Prostate gland (tissue), 2 donors: ENCODE data around the gene DHX9. TPM values are rescaled to one million over a fixed set of nuclear protein-coding genes. Genes with fewer than 3 reads are reported as not detected.

ENCODE experiments used
- DNase-seq: peaks from one replicate; pipeline ENCODE4 v3.0.0-alpha.2; 2019; ENCODE audit warnings: low spot score
- H3K27ac ChIP-seq, 2 donors: fragments of 200-600 bp; sonication (generic); 2 replicates each; pipeline ENCODE4 v1.5.1; 2017 to 2019
- H3K27me3 ChIP-seq: fragments of 200-600 bp; sonication (generic); replicated peaks from 2 replicates; pipeline ENCODE4 v1.5.1; 2019; ENCODE audit not compliant: insufficient read depth
- H3K36me3 ChIP-seq, 2 donors: fragments of 200-600 bp; sonication (generic); 1 replicate in 1 of 2; 2 replicates in 1 of 2; pipeline versions ENCODE4 v1.5.1 to v1.8.1; 2017 to 2019
- H3K4me1 ChIP-seq: fragments of 200-600 bp; sonication (generic); replicated peaks from 2 replicates; pipeline ENCODE4 v1.5.1; 2019
- H3K4me3 ChIP-seq, 2 donors: fragments of 200-600 bp; sonication (generic); 2 replicates each; pipeline ENCODE4 v1.5.1; 2017 to 2019
- H3K9me3 ChIP-seq: fragments of 200-600 bp; sonication (generic); 2 replicates; pipeline ENCODE4 v1.5.1; 2017
- CTCF ChIP-seq, 4 experiments: fragments of 200-600 bp in 2 of 4; fragments of 450-650 bp in 2 of 4; sonication (generic) in 2 of 4; IDR thresholded peaks; 1 replicate in 3 of 4; 2 replicates in 1 of 4; pipeline ENCODE4 v1.5.1; 2016 to 2019; ENCODE audit warnings: antibody characterized with exemption in 4 of 4, mild to moderate bottlenecking in 2 of 4, moderate library complexity in 2 of 4
- POLR2A ChIP-seq: fragments of 450-650 bp; IDR thresholded peaks from one replicate; pipeline ENCODE4 v1.6.1; 2016; ENCODE audit warnings: antibody characterized with exemption, mild to moderate bottlenecking
- POLR2AphosphoS5 ChIP-seq: sonication (generic); formaldehyde crosslinking; IDR thresholded peaks from one replicate; pipeline ENCODE4 v1.6.1; 2017; ENCODE audit warnings: antibody characterized with exemption
- WGBS: methylation state at CpG from one replicate; pipeline ENCODE4 v1.1.5; 2018; 5-methylcytosine and 5-hydroxymethylcytosine counted together
- intact Hi-C: fragments of 100-400 bp; cut with DNase I; formaldehyde crosslinking; loops from one replicate; pipeline ENCODE4 v1.14.2; 2022
- total RNA-seq, 2 donors: library from RNA; depleted of rRNA; stranded (reverse); fragments of >200 nt; gene quantifications; one replicate each; pipeline ENCODE4 v1.1.0, GENCODE V29; 2016

Gene DHX9
- total RNA-seq, 2 donors from 2014 or later = 97.4 to 103 TPM

- Histone ChIP-seq H3K9me3 (no peaks in the 10 kb centered on the region), H3K27me3 (no peaks in the 10 kb centered on the region), H3K4me3 (no peak overlapping the region), H3K4me1 (no peaks in the 10 kb centered on the region), H3K36me3 (peaks cover 15 to 38% of the 10 kb centered on the region in 2 donors), H3K27ac (no peak overlapping the region)
- no peak for TF ChIP-seq POLR2AphosphoS5
- TF ChIP-seq POLR2A = no peak
- TF ChIP-seq CTCF (IDR thresholded peaks at IDR 0.05) = no peak
- DNase-seq = no peak
- intact Hi-C loops = no loop called here
Measured at GRCh38 chr1:182884872-182885271, 45.7 kb downstream of the DHX9 start.

GRCh38 chr1:182885591-182885990 lies 46.4 kb downstream of the DHX9 start:
- H3K4me3 ChIP-seq = no peak overlapping the region
- peaks cover 12 to 35% of the 10 kb centered on the region in 2 donors for H3K36me3 ChIP-seq
- H3K4me1 ChIP-seq = no peaks in the 10 kb centered on the region
- TF ChIP-seq CTCF (IDR thresholded peaks at IDR 0.05) (no peak), POLR2A (no peak)
- H3K9me3 ChIP-seq = no peaks in the 10 kb centered on the region
- no peak overlapping the region for H3K27ac ChIP-seq
- 94% methylated on average over 3 of the region's 3 CpGs for WGBS
- no peaks in the 10 kb centered on the region for H3K27me3 ChIP-seq
- intact Hi-C loops = no loop called here
- DNase-seq = no peak

- TF ChIP-seq POLR2AphosphoS5 (no peak), CTCF (IDR thresholded peaks at IDR 0.05) (no peak), POLR2A (no peak)
- Histone ChIP-seq H3K4me3 (no peak overlapping the region), H3K36me3 (peaks cover 11 to 26% of the 10 kb centered on the region in 2 donors), H3K9me3 (no peaks in the 10 kb centered on the region), H3K27me3 (no peaks in the 10 kb centered on the region), H3K4me1 (no peaks in the 10 kb centered on the region), H3K27ac (no peak overlapping the region)
- WGBS = 98% methylated on average over 11 of the region's 11 CpGs
- intact Hi-C loops = no loop called here
- no peak for DNase-seq
Measured at GRCh38 chr1:182886985-182887384, 47.8 kb downstream of the DHX9 start.

GRCh38 chr1:182888736-182889531 lies 49.8 kb downstream of the DHX9 start:
- Histone ChIP-seq H3K27me3 (no peaks in the 10 kb centered on the region), H3K9me3 (no peaks in the 10 kb centered on the region), H3K4me3 (no peak overlapping the region), H3K36me3 (peaks cover 4 to 14% of the 10 kb centered on the region in 2 donors), H3K27ac (no peak overlapping the region), H3K4me1 (no peaks in the 10 kb centered on the region)
- WGBS = 83% methylated on average over 7 of the region's 7 CpGs
- intact Hi-C loops = no loop called here
- TF ChIP-seq CTCF (IDR thresholded peaks at IDR 0.05) = no peak
- TF ChIP-seq POLR2A = no peak
- no peak for TF ChIP-seq POLR2AphosphoS5
- no peak for DNase-seq

- WGBS = 73% methylated on average over 6 of the region's 6 CpGs
- intact Hi-C loops = no loop called here
- no peak overlapping the region for H3K27ac ChIP-seq
Measured at GRCh38 chr1:182889997-182890396, 50.9 kb downstream of the DHX9 start.

More at GRCh38 chr1:182889997-182890396, 50.9 kb downstream of the DHX9 start:
- no peaks in the 10 kb centered on the region for H3K4me1 ChIP-seq
- no peak overlapping the region for H3K4me3 ChIP-seq
- DNase-seq = no peak
- TF ChIP-seq POLR2AphosphoS5 = no peak
- TF ChIP-seq CTCF (IDR thresholded peaks at IDR 0.05) = no peak
- no peak for TF ChIP-seq POLR2A
- no peaks in the 10 kb centered on the region for H3K9me3 ChIP-seq
- no peaks in the 10 kb centered on the region for H3K27me3 ChIP-seq
- peaks cover 0 to 6% of the 10 kb centered on the region in 2 donors for H3K36me3 ChIP-seq
